DND-41 (cell line): ENCODE data around the gene CCHCR1.
A peak's percentile ranks its signal among the peaks of the same experiment; 100 is the strongest.

ENCODE experiments used
- ATAC-seq: fragments of 200-7000 bp; cut with Tn5 transposase; 3 replicates; pipeline ENCODE4 v1.9.1; 2021; ENCODE audit warnings: low read depth; ENCODE audit not compliant: insufficient read depth
- DNase-seq: peaks from one replicate; pipeline ENCODE4 v3.0.0-alpha.2; 2020
- H2AFZ ChIP-seq: 2 replicates; pipeline ENCODE4 v1.6.0; 2012; ENCODE audit warnings: low read depth, low read length
- H3K27ac ChIP-seq: 2 replicates; pipeline ENCODE4 v1.5.1; 2012; ENCODE audit warnings: low read length, inconsistent platforms
- H3K27me3 ChIP-seq: fragments of 200-600 bp; sonication (generic); 2 replicates; pipeline ENCODE4 v1.6.0; 2012; ENCODE audit warnings: low read length, mild to moderate bottlenecking, inconsistent platforms; ENCODE audit not compliant: insufficient read depth, poor library complexity
- H3K36me3 ChIP-seq: 2 replicates; pipeline ENCODE4 v1.5.1; 2012; ENCODE audit warnings: low read length, inconsistent platforms; ENCODE audit not compliant: insufficient read depth
- H3K4me1 ChIP-seq: 2 replicates; pipeline ENCODE4 v1.5.1; 2012; ENCODE audit warnings: mild to moderate bottlenecking, low read length; ENCODE audit not compliant: insufficient read depth
- H3K4me2 ChIP-seq: 2 replicates; pipeline ENCODE4 v1.6.0; 2012; ENCODE audit warnings: mild to moderate bottlenecking, moderate library complexity, low read length, inconsistent platforms; ENCODE audit not compliant: insufficient read depth
- H3K4me3 ChIP-seq, 2 experiments: fragments of 200-600 bp in 1 of 2; shearing (Covaris generic) in 1 of 2; 2 replicates each; pipeline ENCODE4 v1.5.1; 2012 to 2016; ENCODE audit warnings: inconsistent platforms in 2 of 2, low read length in 2 of 2, mild to moderate bottlenecking in 2 of 2, low read depth in 1 of 2, moderate library complexity in 1 of 2
- H3K79me2 ChIP-seq: 2 replicates; pipeline ENCODE4 v1.6.0; 2012; ENCODE audit warnings: low read length, inconsistent platforms; ENCODE audit not compliant: insufficient read depth
- H3K9ac ChIP-seq: 2 replicates; pipeline ENCODE4 v1.6.0; 2012; ENCODE audit warnings: low read depth, mild to moderate bottlenecking, inconsistent platforms, low read length, moderate library complexity
- H3K9me3 ChIP-seq: 2 replicates; pipeline ENCODE4 v1.5.1; 2012; ENCODE audit warnings: low read length, moderate library complexity, mild to moderate bottlenecking, inconsistent platforms; ENCODE audit not compliant: insufficient read depth, severe bottlenecking
- H4K20me1 ChIP-seq: 2 replicates; pipeline ENCODE4 v1.6.0; 2012; ENCODE audit warnings: low read length; ENCODE audit not compliant: insufficient read depth
- EZH2 ChIP-seq: IDR thresholded peaks from 3 replicates; pipeline ENCODE4 v1.6.1; 2012; ENCODE audit warnings: borderline replicate concordance, low read depth, mild to moderate bottlenecking, moderate library complexity, low read length, inconsistent platforms; ENCODE audit not compliant: severe bottlenecking
- TF ChIP-seq, protein P1 (sequence below): IDR thresholded peaks from 2 replicates; pipeline ENCODE4 v1.5.1; 2012; ENCODE audit warnings: borderline replicate concordance, low read length, moderate library complexity, mild to moderate bottlenecking; ENCODE audit not compliant: poor library complexity, severe bottlenecking; ENCODE audit errors: extremely low read depth

The CCHCR1 gene

DNA sequence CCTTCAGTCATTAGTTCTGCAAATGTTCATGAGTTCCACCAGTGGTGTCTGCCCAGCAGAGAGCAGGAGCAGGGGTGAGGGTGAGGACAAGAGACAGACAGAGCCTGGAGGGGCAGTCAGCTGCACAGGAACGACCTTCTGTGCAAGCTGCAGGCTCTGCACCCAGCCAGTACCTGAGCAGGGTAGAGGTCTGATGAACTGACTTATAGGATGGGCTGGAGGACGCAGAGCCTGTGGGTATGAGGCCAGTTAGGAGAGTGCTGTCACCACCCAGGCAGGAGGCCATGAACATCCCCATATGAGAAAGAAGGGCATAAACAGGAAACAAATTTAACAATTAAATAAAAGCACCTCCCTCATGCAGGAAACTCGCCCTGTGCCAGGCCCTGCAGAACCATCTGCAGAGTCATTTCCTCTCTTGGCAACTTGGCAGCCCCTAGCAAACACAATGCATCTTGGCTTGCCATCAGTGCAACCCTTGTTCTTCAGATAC is 63.2 kb downstream of the CCHCR1 start:
- H2AFZ ChIP-seq = peak overlapping the region; percentile 79

DNA sequence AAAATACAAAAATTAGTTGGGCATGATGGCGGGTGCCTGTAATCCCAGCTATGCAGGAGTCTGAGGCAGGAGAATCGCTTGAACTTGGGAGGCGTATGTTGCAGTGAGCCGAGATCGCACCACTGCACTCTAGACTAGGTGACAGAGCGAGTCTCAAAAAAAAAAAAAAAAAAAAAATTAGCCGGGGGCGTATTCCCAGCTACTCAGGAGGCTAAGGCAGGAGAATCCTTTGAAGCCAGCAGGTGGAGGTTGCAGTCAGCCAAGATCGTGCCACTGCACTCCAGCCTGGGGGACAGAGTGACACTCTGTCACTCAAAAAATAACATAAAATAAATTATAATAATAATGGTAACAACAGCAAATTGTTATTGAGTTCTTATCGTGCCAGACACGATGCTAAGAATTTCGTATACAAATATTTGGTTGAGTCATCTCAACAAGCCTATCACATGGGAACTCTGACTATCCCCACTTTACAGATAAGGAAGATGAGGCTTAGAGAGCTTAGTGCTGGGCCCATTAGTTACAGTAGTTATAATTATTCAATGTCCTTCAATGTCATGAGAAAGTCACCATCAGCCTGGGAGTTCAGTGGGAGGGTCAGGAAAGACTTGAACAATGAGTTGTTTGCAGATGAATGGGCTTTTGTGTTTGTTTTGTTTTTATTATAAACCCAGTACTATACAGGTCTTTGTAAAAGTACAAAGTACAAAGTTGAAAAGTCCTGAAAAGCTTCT is 64.7 kb downstream of the CCHCR1 start:
- Histone ChIP-seq H3K4me2 (no peak overlapping the region), H3K36me3 (no peaks in the 10 kb centered on the region), H3K9ac (no peak overlapping the region), H3K9me3 (no peaks in the 10 kb centered on the region), H3K27ac (no peak overlapping the region), H2AFZ (no peak overlapping the region), H3K4me1 (peaks cover 14% of the 10 kb centered on the region), H3K79me2 (no peaks in the 10 kb centered on the region), H4K20me1 (no peaks in the 10 kb centered on the region), H3K4me3 (no peak overlapping the region), H3K27me3 (no peaks in the 10 kb centered on the region)
- no peak for TF ChIP-seq EZH2
- TF ChIP-seq, protein P1, sequence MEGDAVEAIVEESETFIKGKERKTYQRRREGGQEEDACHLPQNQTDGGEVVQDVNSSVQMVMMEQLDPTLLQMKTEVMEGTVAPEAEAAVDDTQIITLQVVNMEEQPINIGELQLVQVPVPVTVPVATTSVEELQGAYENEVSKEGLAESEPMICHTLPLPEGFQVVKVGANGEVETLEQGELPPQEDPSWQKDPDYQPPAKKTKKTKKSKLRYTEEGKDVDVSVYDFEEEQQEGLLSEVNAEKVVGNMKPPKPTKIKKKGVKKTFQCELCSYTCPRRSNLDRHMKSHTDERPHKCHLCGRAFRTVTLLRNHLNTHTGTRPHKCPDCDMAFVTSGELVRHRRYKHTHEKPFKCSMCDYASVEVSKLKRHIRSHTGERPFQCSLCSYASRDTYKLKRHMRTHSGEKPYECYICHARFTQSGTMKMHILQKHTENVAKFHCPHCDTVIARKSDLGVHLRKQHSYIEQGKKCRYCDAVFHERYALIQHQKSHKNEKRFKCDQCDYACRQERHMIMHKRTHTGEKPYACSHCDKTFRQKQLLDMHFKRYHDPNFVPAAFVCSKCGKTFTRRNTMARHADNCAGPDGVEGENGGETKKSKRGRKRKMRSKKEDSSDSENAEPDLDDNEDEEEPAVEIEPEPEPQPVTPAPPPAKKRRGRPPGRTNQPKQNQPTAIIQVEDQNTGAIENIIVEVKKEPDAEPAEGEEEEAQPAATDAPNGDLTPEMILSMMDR = no peak
- ATAC-seq (no peak), DNase-seq (no peak)

More for the DNA sequence above, 63.2 kb downstream of the CCHCR1 start:
- peak; percentile 49 for DNase-seq
- Histone ChIP-seq H3K9ac (peak overlapping the region; percentile 16), H3K4me1 (peaks cover 14% of the 10 kb centered on the region), H3K27ac (peak overlapping the region; percentile 47), H3K9me3 (no peaks in the 10 kb centered on the region), H3K79me2 (no peaks in the 10 kb centered on the region), H3K27me3 (no peaks in the 10 kb centered on the region), H4K20me1 (no peaks in the 10 kb centered on the region), H3K4me2 (0 out of 2 replicates have a peak overlapping the region, but pooled peaks have one; percentile 1), H3K36me3 (no peaks in the 10 kb centered on the region), H3K4me3 (no peak overlapping the region)
- peak; percentile 90 for ATAC-seq
- TF ChIP-seq, protein P1 = no peak
- TF ChIP-seq EZH2 = no peak
